Glomerular visceral epithelial cell (primary cell): Measurements from ENCODE around the gene SNTB2.
"Not testable (repeated sequence)": the region's sequence is repeated elsewhere in the genome, so short reads cannot be mapped to it uniquely, and the experiment has no call there.

Experiments
- DNase-seq: peaks from one replicate; pipeline ENCODE4 v3.0.0-alpha.2; 2016; ENCODE audit errors: extremely low spot score

SNTB2 gene

DNA sequence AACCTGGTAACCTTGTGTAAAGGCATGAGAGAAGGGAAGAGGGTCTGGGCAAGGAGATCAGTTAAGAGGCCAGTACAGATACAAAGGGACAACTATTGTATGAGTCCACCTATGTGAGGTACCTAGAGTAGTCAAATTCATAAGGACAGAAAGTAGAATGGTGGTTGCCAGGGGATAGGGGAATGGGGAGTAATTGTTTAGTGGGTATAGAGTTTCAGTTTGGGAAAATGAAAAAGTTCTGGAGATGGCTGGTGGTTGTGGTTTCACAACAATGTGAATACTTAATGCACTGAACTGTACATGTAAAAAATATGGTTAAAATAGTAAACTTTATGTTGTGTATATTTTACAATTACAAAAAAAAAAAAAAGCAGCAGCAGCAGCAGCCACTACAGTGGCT lies 49.4 kb downstream of the SNTB2 start:
- DNase-seq, result no peak

GRCh38 chr16:69237296-69237695 lies 50.3 kb downstream of the SNTB2 start:
- DNase-seq, result no peak

DNA sequence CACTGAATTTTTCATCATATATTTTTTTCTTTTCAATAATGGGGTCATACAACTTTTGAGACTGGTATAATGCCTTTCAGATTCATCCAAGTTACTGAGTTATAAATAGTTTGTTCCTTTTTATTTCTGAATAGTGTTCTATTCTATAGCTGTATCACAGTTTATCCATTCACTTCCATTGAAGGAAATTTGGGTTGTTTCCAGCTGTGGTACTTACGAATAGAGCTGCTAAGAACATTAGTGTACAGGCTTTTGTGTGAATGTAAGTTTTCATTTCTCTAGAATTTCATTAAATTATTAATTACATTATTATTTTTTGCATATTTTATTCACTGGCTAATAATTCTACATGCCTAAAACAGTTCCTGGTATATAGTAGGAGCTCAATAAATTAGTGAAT lies 52.9 kb downstream of the SNTB2 start:
- no peak for DNase-seq

GRCh38 chr16:69240331-69240730 lies 53.4 kb downstream of the SNTB2 start:
- DNase-seq, result no peak

DNA sequence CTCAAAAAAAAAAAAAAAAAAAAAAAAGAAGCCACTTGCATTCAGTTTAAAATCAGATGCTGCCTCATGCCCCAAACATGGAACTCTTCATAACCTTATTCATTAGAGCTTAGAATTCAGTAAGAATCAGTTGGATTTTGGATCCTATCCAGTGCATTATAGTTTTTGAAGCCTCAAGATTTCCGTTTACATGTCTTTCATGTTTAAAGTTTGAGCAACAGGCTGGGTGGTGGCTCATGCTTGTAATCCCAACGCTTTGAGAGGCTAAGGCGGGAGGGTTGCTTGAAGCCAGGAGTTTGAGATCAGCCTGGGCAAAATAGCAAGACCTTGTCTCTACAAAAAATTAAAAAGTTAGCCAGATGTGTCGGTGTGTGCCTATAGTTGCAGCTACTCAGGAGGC lies 55.0 kb downstream of the SNTB2 start:
- no peak for DNase-seq

DNA sequence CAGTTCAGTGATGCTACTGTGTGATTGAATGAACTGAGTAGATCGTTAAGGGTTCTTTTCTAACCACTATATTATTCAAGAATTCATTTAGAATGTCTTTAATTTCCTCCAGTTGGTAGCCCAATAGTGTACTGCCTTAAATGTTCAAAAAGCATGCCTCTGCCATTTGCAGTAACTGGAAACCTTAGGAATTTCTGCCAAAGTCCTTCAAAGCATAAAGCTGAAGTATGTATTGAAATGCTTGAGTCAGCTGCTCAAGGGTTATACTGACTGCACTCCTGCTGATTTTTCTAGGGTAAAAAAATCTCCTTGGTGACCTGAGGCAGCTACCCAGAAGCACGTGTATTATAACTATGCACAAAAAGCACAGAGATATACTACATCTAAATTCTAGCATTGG lies 56.5 kb downstream of the SNTB2 start:
- DNase-seq, result no peak

DNA sequence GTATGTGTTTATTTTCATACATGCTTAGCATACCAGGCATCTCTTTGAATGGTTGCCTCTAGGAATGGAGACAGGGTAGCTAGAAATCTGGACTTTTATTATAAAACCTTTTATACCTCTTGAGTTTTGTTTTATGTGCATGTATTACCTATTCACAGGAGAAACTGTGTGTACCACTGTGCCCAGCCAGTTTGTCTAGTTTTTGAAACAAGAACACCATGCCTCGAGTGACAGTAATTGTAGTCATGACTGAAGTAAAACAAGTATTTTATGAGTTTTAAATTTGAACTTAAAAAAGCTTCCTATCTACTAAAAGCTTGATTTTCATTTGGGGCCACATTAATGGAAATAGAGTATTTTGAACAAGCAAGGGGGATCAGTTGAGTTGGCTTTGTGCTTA lies 57.4 kb downstream of the SNTB2 start:
- no peak for DNase-seq

- DNase-seq, result no peak
These were observed 63.1 kb downstream of the SNTB2 start for GRCh38 chr16:69250081-69250480.

DNA sequence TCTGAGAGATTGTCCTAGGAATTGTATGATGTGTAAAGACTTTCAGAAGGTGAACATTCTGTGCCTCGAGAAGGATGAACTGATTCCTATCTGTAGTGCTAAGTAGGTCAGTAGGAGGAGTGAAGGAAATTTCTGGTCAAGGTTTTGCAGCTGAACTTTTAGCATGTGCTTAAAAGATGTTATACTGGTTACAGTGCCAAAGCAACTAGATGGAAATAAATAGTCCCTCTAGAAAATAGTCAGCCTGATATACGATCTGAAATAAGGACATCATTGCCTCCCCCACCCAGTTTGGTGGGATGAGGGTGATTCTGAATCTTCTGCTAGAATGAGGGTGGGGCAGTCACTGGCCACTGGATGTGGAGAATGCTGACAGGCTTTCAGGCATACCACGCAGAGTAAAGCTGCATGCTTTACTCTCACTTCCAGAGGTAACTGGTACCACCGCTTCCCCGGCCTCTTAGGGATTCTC lies 66.9 kb downstream of the SNTB2 start:
- no peak for DNase-seq

DNA sequence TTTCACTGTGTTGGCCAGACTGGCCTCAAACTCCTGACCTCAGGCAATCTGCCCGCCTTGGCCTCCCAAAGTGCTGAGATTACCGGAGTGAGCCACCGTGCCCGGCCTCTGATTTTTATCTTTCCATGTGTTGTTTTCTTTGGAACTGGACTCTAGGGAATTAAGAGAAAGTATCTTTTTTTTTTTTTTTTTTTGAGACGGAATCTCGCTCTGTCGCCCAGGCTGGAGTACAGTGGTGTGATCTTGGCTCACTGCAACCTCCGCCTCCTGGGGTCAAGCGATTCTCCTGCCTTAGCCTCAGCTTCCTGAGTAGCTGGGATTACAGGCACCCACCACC lies 72.4 kb downstream of the SNTB2 start:
- DNase-seq, result not testable (repeated sequence)

DNA sequence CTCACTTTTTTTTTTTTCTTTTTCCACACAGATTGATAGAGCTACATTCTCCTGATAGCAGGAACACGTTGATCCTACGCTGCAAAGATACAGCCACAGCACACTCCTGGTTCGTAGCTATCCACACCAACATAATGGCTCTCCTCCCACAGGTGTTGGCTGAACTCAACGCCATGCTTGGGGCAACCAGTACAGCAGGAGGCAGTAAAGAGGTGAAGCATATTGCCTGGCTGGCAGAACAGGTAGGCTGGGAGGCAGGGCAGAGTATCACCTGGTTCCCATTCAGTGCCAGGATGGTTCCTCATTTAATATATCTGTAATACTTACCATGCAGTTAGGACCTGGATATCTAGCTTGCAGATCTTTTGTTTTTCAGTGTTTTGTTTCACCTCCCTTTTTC lies 73.1 kb downstream of the SNTB2 start:
- no peak for DNase-seq

GRCh38 chr16:69260506-69260905 lies 73.5 kb downstream of the SNTB2 start:
- no peak for DNase-seq

DNA sequence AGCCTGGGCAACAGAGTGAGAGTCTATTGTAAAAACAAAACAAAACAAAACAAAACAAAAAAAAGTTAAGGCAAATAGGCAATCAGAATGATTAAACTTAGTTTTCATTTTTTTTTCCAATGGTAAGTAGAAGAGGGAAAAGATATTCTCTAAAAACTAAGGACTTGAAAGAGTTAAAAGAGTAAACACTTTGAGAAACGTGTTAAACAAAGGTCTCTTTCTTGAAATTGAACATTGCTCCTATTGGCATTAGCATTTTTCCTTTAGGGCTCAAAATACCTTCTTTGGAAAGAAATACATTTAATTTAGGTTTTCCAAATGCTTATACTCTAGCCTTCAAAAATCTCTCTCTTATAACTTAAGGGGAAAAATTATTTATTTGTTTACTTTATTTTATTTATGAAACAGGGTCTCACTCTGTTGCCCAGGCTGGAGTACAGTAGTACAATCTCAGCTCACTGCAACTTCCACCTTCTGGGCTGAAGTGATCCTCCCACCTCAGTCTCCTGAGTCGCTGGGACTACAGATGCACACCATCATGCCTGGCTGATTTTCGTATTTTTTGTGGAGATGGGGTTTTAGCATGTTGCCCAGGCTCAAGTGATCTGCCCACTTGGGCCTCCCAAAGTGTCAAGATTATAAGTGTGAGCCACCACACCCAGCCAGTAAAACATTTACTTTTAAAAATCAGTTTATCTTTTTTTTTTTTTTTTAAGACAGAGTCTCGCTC lies 79.5 kb downstream of the SNTB2 start:
- no peak for DNase-seq

GRCh38 chr16:69267633-69268032 lies 80.7 kb downstream of the SNTB2 start:
- DNase-seq, result no peak

- no peak for DNase-seq
These were observed 83.4 kb downstream of the SNTB2 start for GRCh38 chr16:69270395-69270794.

GRCh38 chr16:69270831-69271230 lies 83.9 kb downstream of the SNTB2 start:
- no peak for DNase-seq

DNA sequence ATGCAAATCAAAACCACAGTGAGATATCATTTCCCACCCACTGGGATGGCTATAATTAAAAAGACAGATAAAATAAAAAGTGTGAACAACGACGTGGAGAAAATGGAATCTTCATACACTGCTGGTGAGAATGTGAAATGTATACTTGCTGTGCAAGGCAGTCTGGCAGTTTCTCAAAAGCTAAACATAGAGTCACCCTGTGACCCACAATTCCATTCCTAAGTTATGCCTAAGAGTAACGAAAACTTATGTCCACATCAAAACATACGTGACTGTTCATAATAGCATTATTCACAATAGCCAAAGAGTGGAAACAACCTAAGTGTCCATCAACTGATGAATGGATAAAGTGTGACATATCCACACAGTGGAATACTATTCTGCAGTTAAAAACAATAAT lies 86.0 kb downstream of the SNTB2 start:
- no peak for DNase-seq

- DNase-seq, result no peak
These were observed 87.8 kb downstream of the SNTB2 start for GRCh38 chr16:69274699-69275235.

GRCh38 chr16:69276148-69277115 lies 89.5 kb downstream of the SNTB2 start:
- no peak for DNase-seq

DNA sequence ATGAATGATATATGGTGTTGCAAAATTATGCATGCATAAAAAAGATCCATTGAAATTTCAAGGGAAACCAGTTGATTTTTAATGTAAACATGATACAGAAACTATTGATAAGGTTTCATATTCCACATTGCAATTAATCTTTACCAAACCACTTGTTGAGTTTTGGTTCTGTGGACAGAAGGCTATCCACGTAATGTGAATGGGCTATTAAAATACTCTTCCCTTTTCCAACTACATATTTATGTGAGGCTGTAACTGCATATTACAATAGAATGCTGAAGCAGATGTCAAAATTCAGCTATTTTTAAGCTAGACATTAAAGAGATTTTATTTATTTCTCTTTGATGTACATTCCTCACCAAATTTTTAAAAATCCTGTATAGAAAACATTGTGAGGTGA lies 90.4 kb downstream of the SNTB2 start:
- no peak for DNase-seq

GRCh38 chr16:69283851-69284250 lies 96.9 kb downstream of the SNTB2 start:
- no peak for DNase-seq

- DNase-seq, result no peak
These were observed 98.3 kb downstream of the SNTB2 start for GRCh38 chr16:69285240-69285639.
